ENCODE measurements around the gene COMMD10.

DNA sequence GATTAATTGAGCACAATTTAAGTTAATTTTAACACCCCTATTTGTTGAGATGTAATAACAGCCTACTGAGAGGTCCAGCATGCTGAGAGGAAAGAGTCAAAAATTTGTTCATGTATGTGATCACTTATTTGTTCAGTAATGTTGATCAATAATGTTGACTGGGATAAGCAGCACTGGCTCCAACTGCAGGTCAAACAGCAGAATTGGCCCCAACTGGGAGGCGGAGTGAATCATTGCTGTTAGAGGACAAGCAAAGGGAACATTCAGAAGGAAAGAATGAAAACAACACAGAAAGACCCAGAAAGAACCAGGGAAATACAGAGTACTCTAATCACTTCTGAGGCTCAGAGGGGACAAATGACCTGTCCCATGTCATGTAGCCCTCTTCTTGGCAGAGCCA, 221.1 kb downstream of the COMMD10 start:
- TF ChIP-seq, protein P1, sequence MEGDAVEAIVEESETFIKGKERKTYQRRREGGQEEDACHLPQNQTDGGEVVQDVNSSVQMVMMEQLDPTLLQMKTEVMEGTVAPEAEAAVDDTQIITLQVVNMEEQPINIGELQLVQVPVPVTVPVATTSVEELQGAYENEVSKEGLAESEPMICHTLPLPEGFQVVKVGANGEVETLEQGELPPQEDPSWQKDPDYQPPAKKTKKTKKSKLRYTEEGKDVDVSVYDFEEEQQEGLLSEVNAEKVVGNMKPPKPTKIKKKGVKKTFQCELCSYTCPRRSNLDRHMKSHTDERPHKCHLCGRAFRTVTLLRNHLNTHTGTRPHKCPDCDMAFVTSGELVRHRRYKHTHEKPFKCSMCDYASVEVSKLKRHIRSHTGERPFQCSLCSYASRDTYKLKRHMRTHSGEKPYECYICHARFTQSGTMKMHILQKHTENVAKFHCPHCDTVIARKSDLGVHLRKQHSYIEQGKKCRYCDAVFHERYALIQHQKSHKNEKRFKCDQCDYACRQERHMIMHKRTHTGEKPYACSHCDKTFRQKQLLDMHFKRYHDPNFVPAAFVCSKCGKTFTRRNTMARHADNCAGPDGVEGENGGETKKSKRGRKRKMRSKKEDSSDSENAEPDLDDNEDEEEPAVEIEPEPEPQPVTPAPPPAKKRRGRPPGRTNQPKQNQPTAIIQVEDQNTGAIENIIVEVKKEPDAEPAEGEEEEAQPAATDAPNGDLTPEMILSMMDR (conservative IDR thresholded peaks at IDR 0.05): no peak
- no peak for TF ChIP-seq ZFX (IDR thresholded peaks at IDR 0.05)
